ENCODE data around the gene DVL2.

DNA sequence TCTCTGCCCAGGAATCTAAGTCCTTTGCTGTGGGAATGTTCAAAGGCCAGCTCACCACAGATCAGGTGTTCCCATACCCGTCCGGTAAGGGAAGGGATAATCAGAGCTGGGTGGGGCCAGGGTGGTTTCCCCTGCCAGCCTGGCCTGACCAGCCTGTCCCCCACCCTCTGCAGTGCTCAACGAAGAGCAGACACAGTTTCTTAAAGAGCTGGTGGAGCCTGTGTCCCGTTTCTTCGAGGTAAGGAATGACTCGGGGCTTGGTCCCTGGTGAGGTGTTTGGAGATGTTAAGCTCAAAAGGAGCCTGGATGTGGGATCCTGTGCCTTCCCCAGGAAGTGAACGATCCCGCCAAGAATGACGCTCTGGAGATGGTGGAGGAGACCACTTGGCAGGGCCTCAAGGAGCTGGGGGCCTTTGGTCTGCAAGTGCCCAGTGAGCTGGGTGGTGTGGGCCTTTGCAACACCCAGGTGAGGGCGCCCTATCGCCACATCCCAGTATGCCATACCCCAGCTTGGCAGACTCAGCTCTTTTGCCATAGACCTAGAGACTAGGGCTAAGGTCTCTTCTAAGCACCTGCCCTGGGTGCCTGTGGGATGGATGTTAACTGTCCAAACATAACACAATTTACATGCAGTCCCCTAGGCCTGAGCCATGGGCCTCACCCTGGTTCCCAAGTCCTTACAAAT lies 13.6 kb downstream of the DVL2 start:
- TF ChIP-seq, protein P1, sequence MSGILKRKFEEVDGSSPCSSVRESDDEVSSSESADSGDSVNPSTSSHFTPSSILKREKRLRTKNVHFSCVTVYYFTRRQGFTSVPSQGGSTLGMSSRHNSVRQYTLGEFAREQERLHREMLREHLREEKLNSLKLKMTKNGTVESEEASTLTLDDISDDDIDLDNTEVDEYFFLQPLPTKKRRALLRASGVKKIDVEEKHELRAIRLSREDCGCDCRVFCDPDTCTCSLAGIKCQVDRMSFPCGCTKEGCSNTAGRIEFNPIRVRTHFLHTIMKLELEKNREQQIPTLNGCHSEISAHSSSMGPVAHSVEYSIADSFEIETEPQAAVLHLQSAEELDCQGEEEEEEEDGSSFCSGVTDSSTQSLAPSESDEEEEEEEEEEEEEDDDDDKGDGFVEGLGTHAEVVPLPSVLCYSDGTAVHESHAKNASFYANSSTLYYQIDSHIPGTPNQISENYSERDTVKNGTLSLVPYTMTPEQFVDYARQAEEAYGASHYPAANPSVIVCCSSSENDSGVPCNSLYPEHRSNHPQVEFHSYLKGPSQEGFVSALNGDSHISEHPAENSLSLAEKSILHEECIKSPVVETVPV (CRISPR knock-in tag; IDR thresholded peaks at IDR 0.05), result no peak
- no peak for TF ChIP-seq ZFP3 (CRISPR knock-in tag; IDR thresholded peaks at IDR 0.05)
- no peak for TF ChIP-seq ZFP30 (CRISPR knock-in tag; IDR thresholded peaks at IDR 0.05)
- TF ChIP-seq, protein P2, sequence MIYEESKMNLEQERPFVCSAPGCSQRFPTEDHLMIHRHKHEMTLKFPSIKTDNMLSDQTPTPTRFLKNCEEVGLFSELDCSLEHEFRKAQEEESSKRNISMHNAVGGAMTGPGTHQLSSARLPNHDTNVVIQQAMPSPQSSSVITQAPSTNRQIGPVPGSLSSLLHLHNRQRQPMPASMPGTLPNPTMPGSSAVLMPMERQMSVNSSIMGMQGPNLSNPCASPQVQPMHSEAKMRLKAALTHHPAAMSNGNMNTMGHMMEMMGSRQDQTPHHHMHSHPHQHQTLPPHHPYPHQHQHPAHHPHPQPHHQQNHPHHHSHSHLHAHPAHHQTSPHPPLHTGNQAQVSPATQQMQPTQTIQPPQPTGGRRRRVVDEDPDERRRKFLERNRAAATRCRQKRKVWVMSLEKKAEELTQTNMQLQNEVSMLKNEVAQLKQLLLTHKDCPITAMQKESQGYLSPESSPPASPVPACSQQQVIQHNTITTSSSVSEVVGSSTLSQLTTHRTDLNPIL (CRISPR knock-in tag; IDR thresholded peaks at IDR 0.05; ENCODE audit: low read depth), result no peak
- TF ChIP-seq, protein P3, sequence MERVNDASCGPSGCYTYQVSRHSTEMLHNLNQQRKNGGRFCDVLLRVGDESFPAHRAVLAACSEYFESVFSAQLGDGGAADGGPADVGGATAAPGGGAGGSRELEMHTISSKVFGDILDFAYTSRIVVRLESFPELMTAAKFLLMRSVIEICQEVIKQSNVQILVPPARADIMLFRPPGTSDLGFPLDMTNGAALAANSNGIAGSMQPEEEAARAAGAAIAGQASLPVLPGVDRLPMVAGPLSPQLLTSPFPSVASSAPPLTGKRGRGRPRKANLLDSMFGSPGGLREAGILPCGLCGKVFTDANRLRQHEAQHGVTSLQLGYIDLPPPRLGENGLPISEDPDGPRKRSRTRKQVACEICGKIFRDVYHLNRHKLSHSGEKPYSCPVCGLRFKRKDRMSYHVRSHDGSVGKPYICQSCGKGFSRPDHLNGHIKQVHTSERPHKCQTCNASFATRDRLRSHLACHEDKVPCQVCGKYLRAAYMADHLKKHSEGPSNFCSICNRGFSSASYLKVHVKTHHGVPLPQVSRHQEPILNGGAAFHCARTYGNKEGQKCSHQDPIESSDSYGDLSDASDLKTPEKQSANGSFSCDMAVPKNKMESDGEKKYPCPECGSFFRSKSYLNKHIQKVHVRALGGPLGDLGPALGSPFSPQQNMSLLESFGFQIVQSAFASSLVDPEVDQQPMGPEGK (CRISPR knock-in tag; IDR thresholded peaks at IDR 0.05; ENCODE audit: borderline replicate concordance), result 0 out of 2 replicates have a peak, but pooled peaks have one; percentile 12
- TF ChIP-seq PPARA (CRISPR knock-in tag; IDR thresholded peaks at IDR 0.05; ENCODE audit: borderline replicate concordance), result no peak
- no peak for TF ChIP-seq CSDC2 (CRISPR knock-in tag; IDR thresholded peaks at IDR 0.05)
- no peak for TF ChIP-seq ARNTL (CRISPR knock-in tag; IDR thresholded peaks at IDR 0.05; ENCODE audit: borderline replicate concordance, low read depth)
- TF ChIP-seq RARB (CRISPR knock-in tag; IDR thresholded peaks at IDR 0.05), result no peak
- TF ChIP-seq SNAI2 (CRISPR knock-in tag; IDR thresholded peaks at IDR 0.05), result no peak
- no peak for TF ChIP-seq ZNF565 (CRISPR knock-in tag; conservative IDR thresholded peaks at IDR 0.05; ENCODE audit: low read depth)
